ENCODE results near the gene ACOX1. TPM values are rescaled to one million over a fixed set of nuclear protein-coding genes. Genes with fewer than 3 reads are reported as not detected.
"Not testable (repeated sequence)": the region's sequence is repeated elsewhere in the genome, so short reads cannot be mapped to it uniquely, and the experiment has no call there.

The ACOX1 gene
- total and polyA plus RNA-seq, 2 of the 13 experiments (the other 11 are each of a cell fraction or from before 2014, with no cell fraction given), result 86.4 to 120 TPM

DNA sequence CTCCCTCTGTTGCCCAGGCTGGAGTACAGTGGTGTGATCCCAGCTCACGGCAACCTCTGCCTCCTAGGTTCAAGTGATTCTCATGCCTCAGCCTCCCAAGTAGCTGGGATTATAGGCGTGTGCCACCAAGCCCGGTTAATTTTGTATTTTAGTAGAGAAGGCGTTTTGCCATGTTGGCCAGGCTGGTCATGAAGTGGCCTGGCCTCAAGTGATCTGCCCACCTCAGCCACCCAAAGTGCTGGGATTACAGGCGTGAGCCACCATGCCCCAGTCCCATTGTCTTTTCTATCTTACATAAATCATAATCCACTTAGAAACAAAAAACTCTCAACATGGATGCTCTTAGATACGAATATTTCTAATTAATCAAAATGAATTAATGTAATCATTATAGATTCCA lies 3.8 kb downstream of the ACOX1 start:
- not testable (repeated sequence) for FAIRE-seq; BruUV-seq (replicated peaks)

More for the DNA sequence above, 3.8 kb downstream of the ACOX1 start:
- H3K9me3 ChIP-seq (ENCODE audit: low read length); H2AFZ ChIP-seq (ENCODE audit: low read length); H3K27me3 ChIP-seq (ENCODE audit: control insufficient read depth in 1 of 2, insufficient read depth in 2 of 2, low read length in 2 of 2); in situ Hi-C loops (cut with HindIII; ENCODE audit: extremely low pct_ligation_motif_present, low pct_unique_long_range_greater_than_20kb); intact Hi-C loops (cut with micrococcal nuclease; ENCODE audit: unreplicated experiment); DNase-seq (ENCODE audit: low spot score); CTCF ChIA-PET (ENCODE audit: low intra/inter-chr PET ratio, low total read pairs); ATAC-seq; H4K20me1 ChIP-seq (ENCODE audit: insufficient read depth, low read length): not testable (repeated sequence)
- Histone ChIP-seq H3K4me1 (ENCODE audit: insufficient read depth, low read length) (peaks cover 80% of the 10 kb centered on the region), H3K27ac (ENCODE audit: extremely low read length, insufficient read depth, low read length) (peak overlapping the region; percentile 99), H3K79me2 (ENCODE audit: insufficient read depth, low read length) (peaks cover 71% of the 10 kb centered on the region), H3K9ac (ENCODE audit: insufficient read depth, low read depth, low read length) (peak overlapping the region; percentile 91; the same call in 1 of the 2 replicates), H3K4me3 (replicated peaks in 1 of 3; ENCODE audit: insufficient read depth in 1 of 3, low read depth in 2 of 3, low read length in 3 of 3) (peak overlapping the region in 2 of 3 experiments; percentile 74 to 98; a peak in 4 of 6 replicates), H3K36me3 (replicated peaks in 1 of 2; ENCODE audit: control insufficient read depth in 1 of 2, insufficient read depth in 2 of 2, low read length in 2 of 2) (peaks cover 8 to 36% of the 10 kb centered on the region in 2 experiments), H3K4me2 (ENCODE audit: low read depth, low read length) (peak overlapping the region; percentile 87)
- TF ChIP-seq ZNF501 (CRISPR knock-in tag; IDR thresholded peaks at IDR 0.05) (peak; percentile 71), ZNF367 (CRISPR knock-in tag; IDR thresholded peaks at IDR 0.05; ENCODE audit: borderline replicate concordance) (0 out of 2 replicates have a peak, but pooled peaks have one; percentile 50), ZFP37 (CRISPR knock-in tag; IDR thresholded peaks at IDR 0.05; ENCODE audit: borderline replicate concordance) (peak; percentile 64; the same call in 1 of the 2 replicates), ZMYM3 (CRISPR knock-in tag; IDR thresholded peaks at IDR 0.05) (peak; percentile 14; the same call in 1 of the 2 replicates), ETV5 (CRISPR knock-in tag; IDR thresholded peaks at IDR 0.05; ENCODE audit: borderline replicate concordance) (0 out of 2 replicates have a peak, but pooled peaks have one; percentile 21), MYPOP (CRISPR knock-in tag; IDR thresholded peaks at IDR 0.05) (peak; percentile 51; the same call in 1 of the 2 replicates)
- TF ChIP-seq, protein P1, sequence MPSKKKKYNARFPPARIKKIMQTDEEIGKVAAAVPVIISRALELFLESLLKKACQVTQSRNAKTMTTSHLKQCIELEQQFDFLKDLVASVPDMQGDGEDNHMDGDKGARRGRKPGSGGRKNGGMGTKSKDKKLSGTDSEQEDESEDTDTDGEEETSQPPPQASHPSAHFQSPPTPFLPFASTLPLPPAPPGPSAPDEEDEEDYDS (CRISPR knock-in tag; IDR thresholded peaks at IDR 0.05), result peak; percentile 11; the same call in 1 of the 2 replicates
- TF ChIP-seq, protein P2, sequence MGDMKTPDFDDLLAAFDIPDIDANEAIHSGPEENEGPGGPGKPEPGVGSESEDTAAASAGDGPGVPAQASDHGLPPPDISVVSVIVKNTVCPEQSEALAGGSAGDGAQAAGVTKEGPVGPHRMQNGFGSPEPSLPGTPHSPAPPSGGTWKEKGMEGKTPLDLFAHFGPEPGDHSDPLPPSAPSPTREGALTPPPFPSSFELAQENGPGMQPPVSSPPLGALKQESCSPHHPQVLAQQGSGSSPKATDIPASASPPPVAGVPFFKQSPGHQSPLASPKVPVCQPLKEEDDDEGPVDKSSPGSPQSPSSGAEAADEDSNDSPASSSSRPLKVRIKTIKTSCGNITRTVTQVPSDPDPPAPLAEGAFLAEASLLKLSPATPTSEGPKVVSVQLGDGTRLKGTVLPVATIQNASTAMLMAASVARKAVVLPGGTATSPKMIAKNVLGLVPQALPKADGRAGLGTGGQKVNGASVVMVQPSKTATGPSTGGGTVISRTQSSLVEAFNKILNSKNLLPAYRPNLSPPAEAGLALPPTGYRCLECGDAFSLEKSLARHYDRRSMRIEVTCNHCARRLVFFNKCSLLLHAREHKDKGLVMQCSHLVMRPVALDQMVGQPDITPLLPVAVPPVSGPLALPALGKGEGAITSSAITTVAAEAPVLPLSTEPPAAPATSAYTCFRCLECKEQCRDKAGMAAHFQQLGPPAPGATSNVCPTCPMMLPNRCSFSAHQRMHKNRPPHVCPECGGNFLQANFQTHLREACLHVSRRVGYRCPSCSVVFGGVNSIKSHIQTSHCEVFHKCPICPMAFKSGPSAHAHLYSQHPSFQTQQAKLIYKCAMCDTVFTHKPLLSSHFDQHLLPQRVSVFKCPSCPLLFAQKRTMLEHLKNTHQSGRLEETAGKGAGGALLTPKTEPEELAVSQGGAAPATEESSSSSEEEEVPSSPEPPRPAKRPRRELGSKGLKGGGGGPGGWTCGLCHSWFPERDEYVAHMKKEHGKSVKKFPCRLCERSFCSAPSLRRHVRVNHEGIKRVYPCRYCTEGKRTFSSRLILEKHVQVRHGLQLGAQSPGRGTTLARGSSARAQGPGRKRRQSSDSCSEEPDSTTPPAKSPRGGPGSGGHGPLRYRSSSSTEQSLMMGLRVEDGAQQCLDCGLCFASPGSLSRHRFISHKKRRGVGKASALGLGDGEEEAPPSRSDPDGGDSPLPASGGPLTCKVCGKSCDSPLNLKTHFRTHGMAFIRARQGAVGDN (CRISPR knock-in tag; IDR thresholded peaks at IDR 0.05), result peak; percentile 25; the same call in 1 of the 2 replicates
- POLR2A ChIA-PET, result interaction anchor here (0.6 to 11.5 kb wide), 5 partner anchors 15 to 195 kb away, joined by 3 to 481 read pairs (median 19); partner anchors contain the start of genes CDK3 and MRPL38
- WGBS (ENCODE audit: low lambda C conversion rate), result 92% methylated on average over 6 of the region's 6 CpGs
